ENCODE data around the gene BIK.

GRCh38 chr22:43152357-43153071 is 42.0 kb downstream of the BIK start:
- TF ChIP-seq CTCF (IDR thresholded peaks at IDR 0.05; ENCODE audit: borderline replicate concordance, extremely low read depth, low read length, poor library complexity, severe bottlenecking) = no peak
- TF ChIP-seq EZH2 (IDR thresholded peaks at IDR 0.05; ENCODE audit: borderline replicate concordance, low read depth, low read length, severe bottlenecking) = no peak

Measured in DND-41 (cell line).